Liver (tissue), 9 donors: Measurements from ENCODE around the gene SCAMP4. TPM values are rescaled to one million over a fixed set of nuclear protein-coding genes. Genes with fewer than 3 reads are reported as not detected.

Experiments
- DNase-seq: peaks from one replicate; pipeline ENCODE4 v3.0.0-alpha.2; 2017; ENCODE audit warnings: low spot score
- H3K27ac ChIP-seq, 2 donors: one replicate each; pipeline ENCODE4 v1.7.0; 2013; ENCODE audit warnings: inconsistent platforms in 2 of 2, low read length in 2 of 2, control low read depth in 1 of 2, low read depth in 1 of 2, mild to moderate bottlenecking in 1 of 2
- H3K27me3 ChIP-seq, 4 donors: one replicate each; pipeline versions ENCODE4 v1.6.1 to v1.7.0; 2013; ENCODE audit warnings: low read length in 3 of 4, inconsistent platforms in 1 of 4, mild to moderate bottlenecking in 1 of 4, moderate library complexity in 1 of 4; ENCODE audit not compliant: control insufficient read depth in 4 of 4, insufficient read depth in 4 of 4
- H3K36me3 ChIP-seq, 4 donors: one replicate each; pipeline versions ENCODE4 v1.6.1 to v1.7.0; 2013; ENCODE audit warnings: low read length in 3 of 4, mild to moderate bottlenecking in 3 of 4, low read depth in 1 of 4, moderate library complexity in 1 of 4; ENCODE audit not compliant: control insufficient read depth in 4 of 4, insufficient read depth in 3 of 4
- H3K4me1 ChIP-seq, 4 donors: one replicate each; pipeline versions ENCODE4 v1.6.1 to v1.7.0; 2013; ENCODE audit warnings: low read length in 3 of 4, mild to moderate bottlenecking in 3 of 4, moderate library complexity in 1 of 4; ENCODE audit not compliant: control insufficient read depth in 4 of 4, insufficient read depth in 4 of 4
- H3K4me3 ChIP-seq, 3 donors: one replicate each; pipeline versions ENCODE4 v1.6.1 to v1.7.0; 2013; ENCODE audit warnings: low read length in 3 of 3, control low read depth in 1 of 3, low read depth in 1 of 3, mild to moderate bottlenecking in 1 of 3
- H3K9ac ChIP-seq, 2 donors: one replicate each; pipeline ENCODE4 v1.7.0; 2013; ENCODE audit warnings: low read length in 2 of 2, mild to moderate bottlenecking in 2 of 2, moderate library complexity in 2 of 2, control low read depth in 1 of 2, low read depth in 1 of 2
- H3K9me3 ChIP-seq, 4 donors: one replicate each; pipeline versions ENCODE4 v1.6.1 to v1.7.0; 2013; ENCODE audit warnings: low read length in 3 of 4; ENCODE audit not compliant: control insufficient read depth in 4 of 4
- CTCF ChIP-seq: fragments of 150-350 bp; IDR thresholded peaks from 2 replicates; pipeline ENCODE4 v1.5.1; 2017; ENCODE audit warnings: improper control_type of control experiment, low read depth, low read length; ENCODE audit not compliant: missing input control
- EGR1 ChIP-seq, 2 donors: IDR thresholded peaks; 2 replicates each; pipeline ENCODE4 v1.6.1; 2016 to 2018; ENCODE audit warnings: antibody characterized with exemption in 2 of 2, low read depth in 2 of 2
- FOXA1 ChIP-seq: IDR thresholded peaks from 2 replicates; pipeline ENCODE4 v1.6.1; 2016; ENCODE audit warnings: antibody characterized with exemption
- FOXA2 ChIP-seq: IDR thresholded peaks from 2 replicates; pipeline ENCODE4 v1.6.1; 2016; ENCODE audit warnings: antibody characterized with exemption
- GABPA ChIP-seq, 2 donors: IDR thresholded peaks in 1 of 2; conservative IDR thresholded peaks in 1 of 2; 2 replicates each; pipeline ENCODE4 v1.6.1; 2016; ENCODE audit warnings: antibody characterized with exemption in 2 of 2, mild to moderate bottlenecking in 1 of 2, moderate library complexity in 1 of 2
- HNF4A ChIP-seq, 2 donors: conservative IDR thresholded peaks; 2 replicates each; pipeline ENCODE4 v1.6.1; 2016; ENCODE audit warnings: antibody characterized with exemption in 2 of 2, mild to moderate bottlenecking in 2 of 2
- HNF4G ChIP-seq: IDR thresholded peaks from 2 replicates; pipeline ENCODE4 v1.6.1; 2016; ENCODE audit warnings: antibody characterized with exemption
- JUND ChIP-seq, 2 donors: IDR thresholded peaks; 2 replicates each; pipeline ENCODE4 v1.6.1; 2016; ENCODE audit warnings: antibody characterized with exemption in 2 of 2
- NR2F2 ChIP-seq: IDR thresholded peaks from 2 replicates; pipeline ENCODE4 v1.6.1; 2016; ENCODE audit warnings: antibody characterized with exemption
- RAD21 ChIP-seq, 2 donors: IDR thresholded peaks; 2 replicates each; pipeline ENCODE4 v1.6.1; 2016; ENCODE audit warnings: antibody characterized with exemption in 2 of 2, mild to moderate bottlenecking in 2 of 2
- REST ChIP-seq: IDR thresholded peaks from 2 replicates; pipeline ENCODE4 v1.6.1; 2016; ENCODE audit warnings: antibody characterized with exemption, mild to moderate bottlenecking
- RXRA ChIP-seq, 2 donors: IDR thresholded peaks; 2 replicates each; pipeline ENCODE4 v1.6.1; 2017 to 2018; ENCODE audit warnings: antibody characterized with exemption in 2 of 2, mild to moderate bottlenecking in 1 of 2
- SP1 ChIP-seq: IDR thresholded peaks from 2 replicates; pipeline ENCODE4 v1.6.1; 2018; ENCODE audit warnings: antibody characterized with exemption, mild to moderate bottlenecking
- TAF1 ChIP-seq: conservative IDR thresholded peaks from 2 replicates; pipeline ENCODE4 v1.6.1; 2016; ENCODE audit warnings: antibody characterized with exemption, mild to moderate bottlenecking
- YY1 ChIP-seq: IDR thresholded peaks from 2 replicates; pipeline ENCODE4 v1.6.1; 2016; ENCODE audit warnings: antibody characterized with exemption, mild to moderate bottlenecking
- ZBTB33 ChIP-seq: IDR thresholded peaks from 2 replicates; pipeline ENCODE4 v1.6.1; 2016; ENCODE audit warnings: antibody characterized with exemption
- WGBS: extraction: QIAGEN DNeasy Blood & Tissue Kit; methylation state at CpG from one replicate; pipeline ENCODE4 v1.1.7; 2013; 5-methylcytosine and 5-hydroxymethylcytosine counted together
- polyA plus RNA-seq, 2 donors: library from polyadenylated mRNA; stranded (reverse) in 1 of 2; unstranded in 1 of 2; fragments of 200-250 nt in 1 of 2; fragments of >200 nt in 1 of 2; fragmentation: Nextera tagmentation in 1 of 2; extraction: Ambion mirVana in 1 of 2; gene quantifications; one replicate each; pipeline versions ENCODE4 v1.2.1 to v1.2.3, GENCODE V29; 2013 to 2015
- total RNA-seq, 2 donors: library from RNA; depleted of rRNA; stranded (reverse); fragments of >200 nt; gene quantifications; one replicate each; pipeline ENCODE4 v1.2.3, GENCODE V29; 2014
- TF ChIP-seq, protein P1 (sequence below): IDR thresholded peaks from 2 replicates; pipeline ENCODE4 v1.6.1; 2016; ENCODE audit warnings: antibody characterized with exemption
- TF ChIP-seq, protein P2 (sequence below): IDR thresholded peaks from 2 replicates; pipeline ENCODE4 v1.6.1; 2016; ENCODE audit warnings: antibody characterized with exemption
- donor health status: healthy.
- donor health status: healthy.
- donor health status: healthy.
- donor health status: healthy.
- donor health status: healthy.

Gene SCAMP4
- total and polyA plus RNA-seq, 4 donors: 13.0 to 22.1 (median 16.6) TPM

GRCh38 chr19:1866693-1867348, 38.4 kb upstream of the SCAMP4 start:
- H3K4me1 ChIP-seq: peaks cover 16 to 43% (median 29%) of the 10 kb centered on the region in 4 donors
- TF ChIP-seq YY1 (no peak), RXRA (IDR thresholded peaks at IDR 0.05) (peak in 1 of 2 donors; percentile 42), HNF4A (conservative IDR thresholded peaks at IDR 0.05) (peak; percentile 52)

GRCh38 chr19:1867349-1867724, 37.9 kb upstream of the SCAMP4 start:
- Histone ChIP-seq H3K9me3 (no peaks in the 10 kb centered on the region), H3K27me3 (no peaks in the 10 kb centered on the region), H3K27ac (no peak overlapping the region), H3K4me1 (peaks cover 17 to 44% (median 29%) of the 10 kb centered on the region in 4 donors), H3K36me3 (no peaks in the 10 kb centered on the region), H3K4me3 (no peak overlapping the region), H3K9ac (no peak overlapping the region)
- WGBS: 85% methylated on average over 9 of the region's 9 CpGs
- TF ChIP-seq RXRA (IDR thresholded peaks at IDR 0.05): no peak
- no peak for TF ChIP-seq ZBTB33
- no peak for TF ChIP-seq FOXA1
- no peak for TF ChIP-seq HNF4G
- no peak for TF ChIP-seq YY1
- no peak for TF ChIP-seq HNF4A (conservative IDR thresholded peaks at IDR 0.05)
- TF ChIP-seq GABPA (IDR thresholded peaks at IDR 0.05 in 1 of 2, conservative IDR thresholded peaks at IDR 0.05 in 1 of 2): no peak
- TF ChIP-seq RAD21 (IDR thresholded peaks at IDR 0.05): no peak
- no peak for TF ChIP-seq CTCF
- TF ChIP-seq JUND (IDR thresholded peaks at IDR 0.05): no peak
- TF ChIP-seq NR2F2: no peak
- TF ChIP-seq FOXA2: no peak
- TF ChIP-seq, protein P1, sequence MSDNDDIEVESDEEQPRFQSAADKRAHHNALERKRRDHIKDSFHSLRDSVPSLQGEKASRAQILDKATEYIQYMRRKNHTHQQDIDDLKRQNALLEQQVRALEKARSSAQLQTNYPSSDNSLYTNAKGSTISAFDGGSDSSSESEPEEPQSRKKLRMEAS: no peak
- TF ChIP-seq TAF1: no peak
- no peak for TF ChIP-seq REST
- no peak for TF ChIP-seq SP1
- no peak for TF ChIP-seq EGR1 (IDR thresholded peaks at IDR 0.05; ENCODE audit: low read depth in 2 of 2)
- TF ChIP-seq, protein P2, sequence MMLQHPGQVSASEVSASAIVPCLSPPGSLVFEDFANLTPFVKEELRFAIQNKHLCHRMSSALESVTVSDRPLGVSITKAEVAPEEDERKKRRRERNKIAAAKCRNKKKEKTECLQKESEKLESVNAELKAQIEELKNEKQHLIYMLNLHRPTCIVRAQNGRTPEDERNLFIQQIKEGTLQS: no peak
- no peak for DNase-seq

More at GRCh38 chr19:1866693-1867348, 38.4 kb upstream of the SCAMP4 start:
- no peak overlapping the region for H3K27ac ChIP-seq
- H3K9me3 ChIP-seq: no peaks in the 10 kb centered on the region
- WGBS: 69% methylated on average over 8 of the region's 8 CpGs
- H3K9ac ChIP-seq: no peak overlapping the region
- H3K36me3 ChIP-seq: no peaks in the 10 kb centered on the region
- no peak overlapping the region for H3K4me3 ChIP-seq
- no peaks in the 10 kb centered on the region for H3K27me3 ChIP-seq
- no peak for DNase-seq
